Naive thymus-derived CD4-positive, alpha-beta T cell (primary cell): ENCODE results near the gene GPR55. TPM values are rescaled to one million over a fixed set of nuclear protein-coding genes. Genes with fewer than 3 reads are reported as not detected.

Experiments used
- ATAC-seq: fragments of 150-1000 bp; cut with Tn5 transposase; 2 replicates; pipeline ENCODE4 v1.10.0; 2021; ENCODE audit warnings: mild to moderate bottlenecking, moderate library complexity
- CTCF ChIA-PET: fragments of 350-600 bp; sonication (Branson Sonifier 250); formaldehyde crosslinking; loops from one replicate; lab custom pipeline; 2021; ENCODE audit warnings: antibody characterized with exemption; lab: Charles Lee
- POLR2A ChIA-PET: fragments of 350-600 bp; sonication (Branson Sonifier 250); formaldehyde crosslinking; loops from one replicate; lab custom pipeline; 2021; ENCODE audit warnings: antibody characterized with exemption, inconsistent platforms; lab: Charles Lee
- DNase-seq, 9 donors: peaks; one replicate each; pipeline versions ENCODE4 v3.0.0 to v3.0.0-alpha.2; 2020 to 2022; ENCODE audit warnings: mixed read lengths in 1 of 9
- H3K27ac ChIP-seq: one replicate; pipeline ENCODE4 v1.7.0; 2013; ENCODE audit warnings: mild to moderate bottlenecking, low read depth, low read length, moderate library complexity
- H3K27me3 ChIP-seq, 2 donors: one replicate each; pipeline ENCODE4 v1.7.0; 2013; ENCODE audit warnings: low read length in 2 of 2, mild to moderate bottlenecking in 2 of 2, moderate library complexity in 2 of 2; ENCODE audit not compliant: control insufficient read depth in 2 of 2, insufficient read depth in 2 of 2
- H3K36me3 ChIP-seq, 3 experiments: 1 replicate in 2 of 3; 2 replicates in 1 of 3; pipeline ENCODE4 v1.7.0; 2013; ENCODE audit warnings: low read length in 3 of 3, mild to moderate bottlenecking in 3 of 3, moderate library complexity in 1 of 3; ENCODE audit not compliant: insufficient read depth in 3 of 3, control insufficient read depth in 2 of 3
- H3K4me1 ChIP-seq, 2 donors: one replicate each; pipeline ENCODE4 v1.7.0; 2013; ENCODE audit warnings: low read length in 2 of 2, mild to moderate bottlenecking in 2 of 2, moderate library complexity in 1 of 2; ENCODE audit not compliant: control insufficient read depth in 2 of 2, insufficient read depth in 2 of 2
- H3K4me3 ChIP-seq: 2 replicates; pipeline ENCODE4 v1.7.0; 2013; ENCODE audit warnings: mild to moderate bottlenecking, low read length
- H3K9me3 ChIP-seq, 3 experiments: 1 replicate in 2 of 3; 2 replicates in 1 of 3; pipeline ENCODE4 v1.7.0; 2013; ENCODE audit warnings: low read length in 3 of 3; ENCODE audit not compliant: control insufficient read depth in 2 of 3
- H3K27ac Mint-ChIP-seq, 9 donors: one replicate each; pipeline ENCODE4 v1.8.0; 2020 to 2022; ENCODE audit warnings: mixed read lengths in 9 of 9, mild to moderate bottlenecking in 8 of 9, moderate library complexity in 5 of 9, inconsistent platforms in 2 of 9
- H3K27me3 Mint-ChIP-seq, 5 donors: one replicate each; pipeline ENCODE4 v1.8.0; 2021 to 2022; ENCODE audit warnings: mixed read lengths in 5 of 5, mild to moderate bottlenecking in 1 of 5
- H3K36me3 Mint-ChIP-seq, 5 donors: one replicate each; pipeline ENCODE4 v1.8.0; 2020 to 2022; ENCODE audit warnings: mixed read lengths in 5 of 5, mild to moderate bottlenecking in 3 of 5, inconsistent platforms in 1 of 5
- H3K4me1 Mint-ChIP-seq, 7 donors: one replicate each; pipeline ENCODE4 v1.8.0; 2020 to 2022; ENCODE audit warnings: mixed read lengths in 7 of 7, mild to moderate bottlenecking in 3 of 7, inconsistent platforms in 1 of 7
- H3K4me3 Mint-ChIP-seq, 10 donors: one replicate each; pipeline ENCODE4 v1.8.0; 2020 to 2022; ENCODE audit warnings: mild to moderate bottlenecking in 10 of 10, mixed read lengths in 10 of 10, moderate library complexity in 6 of 10, inconsistent platforms in 2 of 10
- H3K9me3 Mint-ChIP-seq, 11 donors: one replicate each; pipeline ENCODE4 v1.8.0; 2020 to 2022; ENCODE audit warnings: mixed read lengths in 11 of 11, mild to moderate bottlenecking in 4 of 11, inconsistent platforms in 1 of 11, moderate library complexity in 1 of 11
- intact Hi-C, 2 donors: fragments of 100-400 bp; cut with micrococcal nuclease; formaldehyde crosslinking; loops; one replicate each; pipeline ENCODE4 v1.15.1; 2023
- polyA plus RNA-seq, 2 donors: library from polyadenylated mRNA; unstranded; fragments of 300-500 nt; fragmentation: Illumina TruSeq; gene quantifications; one replicate each; pipeline ENCODE4 v1.2.3, GENCODE V29; 2021
- total RNA-seq, 6 experiments: library from RNA in 5 of 6; stranded (reverse) in 5 of 6; gene quantifications; 1 replicate in 5 of 6; 2 replicates in 1 of 6; pipeline ENCODE4 v1.2.3 and lab custom pipeline; 2021 to 2026

The GPR55 gene
- total and polyA plus RNA-seq, 7 experiments from 2014 or later = 1.3 to 8.8 (median 1.6) TPM

DNA sequence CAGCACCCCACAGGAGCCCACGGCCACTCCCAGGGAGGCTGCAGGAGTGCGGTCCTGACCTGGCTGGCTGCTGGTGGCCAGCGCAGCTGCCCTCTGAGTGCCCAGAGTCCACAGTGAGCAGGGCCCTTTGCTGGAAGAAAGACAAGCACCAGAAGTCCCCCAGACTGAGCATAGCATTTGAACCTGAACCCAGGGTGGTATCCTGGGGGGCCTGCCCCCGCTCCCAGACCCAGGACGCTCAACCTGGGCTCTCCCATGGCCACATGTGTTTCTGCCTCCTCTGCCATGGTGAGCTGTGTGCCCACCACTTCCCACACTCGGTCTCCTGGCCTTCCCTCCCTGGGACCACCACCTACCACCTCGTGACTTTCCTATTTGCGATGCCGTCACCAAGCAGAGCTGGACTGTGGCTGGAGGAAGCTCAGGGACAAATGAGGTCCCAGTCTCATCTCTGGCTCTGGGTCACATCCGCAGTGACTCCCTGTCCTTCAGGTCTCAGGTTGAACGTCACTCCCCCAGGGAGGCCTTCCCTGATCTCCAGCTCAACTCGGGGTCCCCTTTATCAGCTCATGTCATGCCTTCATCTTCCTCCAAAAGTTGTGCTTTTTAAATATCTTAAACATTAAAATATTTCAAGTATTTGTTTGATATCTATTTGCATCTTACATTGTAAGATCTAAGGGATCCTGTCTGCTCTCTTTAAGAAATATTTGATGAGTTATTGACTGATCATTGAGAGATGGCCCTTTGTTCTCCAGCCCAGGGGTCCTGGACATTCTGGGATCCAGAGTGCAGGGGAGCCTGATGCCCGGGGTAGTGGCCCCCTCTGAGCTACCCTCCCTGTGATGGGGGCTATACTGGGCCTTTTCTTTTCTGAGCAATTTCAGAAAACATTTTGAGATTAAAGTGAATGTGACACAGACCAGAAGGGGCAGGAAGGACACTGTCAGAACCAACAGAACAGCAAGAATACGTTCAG is 16.4 kb upstream of the GPR55 start:
- Histone ChIP-seq H3K9me3 (peaks cover 0 to 4% (median 0%) of the 10 kb centered on the region in 3 experiments), H3K4me1 (no peaks in the 10 kb centered on the region), H3K36me3 (no peaks in the 10 kb centered on the region), H3K27ac (no peak overlapping the region), H3K4me3 (no peak overlapping the region), H3K27me3 (no peaks in the 10 kb centered on the region)
- POLR2A ChIA-PET = no interaction called here
- no peak overlapping the region for H3K27ac Mint-ChIP-seq
- H3K27me3 Mint-ChIP-seq = peaks cover 0 to 20% (median 7%) of the 10 kb centered on the region in 5 donors
- intact Hi-C loops = no loop called here
- peaks cover 7 to 14% (median 9%) of the 10 kb centered on the region in 7 donors for H3K4me1 Mint-ChIP-seq
- H3K36me3 Mint-ChIP-seq = no peaks in the 10 kb centered on the region
- CTCF ChIA-PET = no interaction called here
- DNase-seq = no peak
- peaks cover 0 to 14% (median 3%) of the 10 kb centered on the region in 11 donors for H3K9me3 Mint-ChIP-seq
- no peak overlapping the region for H3K4me3 Mint-ChIP-seq
- no peak for ATAC-seq

DNA sequence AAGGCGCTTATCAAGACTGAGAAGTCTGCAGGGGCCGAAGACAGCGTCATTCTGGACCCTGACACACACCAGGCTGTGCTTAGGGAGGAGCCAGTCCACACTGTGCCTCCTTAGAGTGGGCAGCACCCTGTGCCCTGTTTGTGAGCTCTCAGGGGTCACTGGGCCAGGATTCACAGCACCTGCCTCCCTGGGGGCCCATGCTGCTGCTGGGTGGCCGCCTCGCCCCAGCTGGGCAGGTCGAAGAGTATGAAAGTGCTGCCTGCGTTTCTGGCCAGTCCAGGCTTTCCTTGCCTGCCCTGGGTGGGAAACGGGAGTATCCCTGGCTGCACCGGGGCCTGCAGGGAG is 15.4 kb upstream of the GPR55 start:
- DNase-seq = no peak
- POLR2A ChIA-PET = no interaction called here
- peaks cover 0 to 4% (median 0%) of the 10 kb centered on the region in 3 experiments for H3K9me3 ChIP-seq
- H3K27ac ChIP-seq = no peak overlapping the region
- no peaks in the 10 kb centered on the region for H3K27me3 ChIP-seq
- ATAC-seq = no peak
- peaks cover 1 to 24% (median 10%) of the 10 kb centered on the region in 11 donors for H3K9me3 Mint-ChIP-seq
- H3K4me3 ChIP-seq = no peak overlapping the region
- CTCF ChIA-PET = no interaction called here
- H3K4me3 Mint-ChIP-seq = no peak overlapping the region
- H3K36me3 ChIP-seq = no peaks in the 10 kb centered on the region
- intact Hi-C loops = no loop called here
- peaks cover 7 to 24% (median 9%) of the 10 kb centered on the region in 5 donors for H3K27me3 Mint-ChIP-seq
- H3K27ac Mint-ChIP-seq = no peak overlapping the region
- peaks cover 0 to 5% (median 0%) of the 10 kb centered on the region in 5 donors for H3K36me3 Mint-ChIP-seq
- peaks cover 7 to 14% (median 10%) of the 10 kb centered on the region in 7 donors for H3K4me1 Mint-ChIP-seq
- no peaks in the 10 kb centered on the region for H3K4me1 ChIP-seq

DNA sequence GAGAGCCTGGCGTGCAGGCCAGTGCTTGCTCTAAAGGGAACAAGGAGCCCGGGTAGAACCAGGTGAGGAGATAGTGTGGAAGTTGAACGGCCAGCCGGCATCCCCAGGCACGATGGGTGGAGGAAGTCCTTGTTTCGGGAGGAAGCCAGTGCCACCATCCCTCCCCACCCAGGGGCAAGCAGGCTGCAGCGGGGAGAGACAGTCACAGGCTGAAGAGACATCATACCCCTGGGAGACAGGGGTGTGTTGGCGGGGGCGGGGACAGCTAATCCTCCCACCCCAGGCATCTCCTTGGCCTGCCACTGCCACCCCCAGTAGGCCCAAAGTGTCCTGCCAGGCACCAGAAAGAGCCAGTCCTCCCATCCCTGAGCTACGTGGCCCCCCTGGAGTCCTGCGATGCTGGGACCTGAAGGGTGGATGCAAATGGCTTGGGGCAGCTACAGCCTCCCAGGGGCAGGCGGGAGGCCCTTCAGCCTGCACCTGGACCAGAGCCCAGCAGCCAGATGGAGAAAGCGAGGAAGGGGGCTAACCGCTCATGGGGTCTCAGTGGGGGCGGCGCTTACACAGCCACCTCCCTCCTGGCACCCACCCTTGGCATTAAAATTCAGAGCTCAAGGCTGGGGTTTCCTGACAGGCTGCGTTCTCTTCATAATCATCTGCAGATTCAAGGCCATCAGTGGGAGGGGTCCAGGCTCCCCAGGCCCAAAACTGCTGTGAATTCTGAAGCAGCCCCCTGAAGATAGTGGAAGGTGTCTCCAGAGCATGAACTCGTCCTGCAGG is 14.8 kb upstream of the GPR55 start:
- H3K4me3 Mint-ChIP-seq = no peak overlapping the region
- peaks cover 0 to 8% (median 0%) of the 10 kb centered on the region in 5 donors for H3K36me3 Mint-ChIP-seq
- no peak overlapping the region for H3K27ac ChIP-seq
- H3K4me1 Mint-ChIP-seq = peaks cover 7 to 14% (median 11%) of the 10 kb centered on the region in 7 donors
- no peaks in the 10 kb centered on the region for H3K27me3 ChIP-seq
- no peaks in the 10 kb centered on the region for H3K36me3 ChIP-seq
- ChIA-PET POLR2A (no interaction called here), CTCF (interaction anchor here (0.9 kb wide), 1 partner anchor 48 kb away, joined by 3 read pairs; no protein-coding TSS in a partner anchor)
- H3K9me3 Mint-ChIP-seq = peaks cover 1 to 26% (median 12%) of the 10 kb centered on the region in 11 donors
- no peak for ATAC-seq
- peaks cover 7 to 27% (median 10%) of the 10 kb centered on the region in 5 donors for H3K27me3 Mint-ChIP-seq
- no peak overlapping the region for H3K4me3 ChIP-seq
- H3K4me1 ChIP-seq = no peaks in the 10 kb centered on the region
- DNase-seq = no peak
- intact Hi-C loops = no loop called here
- H3K9me3 ChIP-seq = peaks cover 0 to 4% (median 0%) of the 10 kb centered on the region in 3 experiments
- H3K27ac Mint-ChIP-seq = no peak overlapping the region

DNA sequence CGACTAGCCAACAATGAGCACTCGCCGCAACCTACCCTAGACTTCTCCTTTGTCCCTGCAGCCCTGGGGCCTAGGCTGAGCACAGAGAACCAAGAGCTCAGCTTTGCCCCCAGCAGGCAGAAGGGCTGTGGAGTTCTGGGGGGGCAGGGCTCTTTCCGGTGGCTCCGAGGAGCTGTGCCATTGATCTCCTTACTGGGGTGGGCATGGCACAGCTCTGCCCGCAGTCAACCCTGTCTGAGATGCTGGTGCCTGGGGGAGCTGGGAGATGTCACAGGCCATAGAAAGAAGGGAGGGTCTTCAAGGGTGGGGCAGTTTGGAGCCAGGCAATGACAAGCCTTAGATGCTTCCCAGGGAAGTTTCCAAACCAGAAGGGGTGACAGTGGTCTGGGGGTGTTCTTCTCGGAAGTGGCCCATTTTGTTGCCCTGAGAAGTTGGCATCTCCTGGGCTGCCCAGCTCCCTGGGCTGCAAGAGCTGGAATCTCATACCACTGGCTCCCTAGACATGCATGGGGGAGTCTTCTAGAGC is 14.1 kb upstream of the GPR55 start:
- H3K36me3 Mint-ChIP-seq = peaks cover 0 to 8% (median 0%) of the 10 kb centered on the region in 5 donors
- DNase-seq (no peak), ATAC-seq (no peak)
- Histone ChIP-seq H3K36me3 (no peaks in the 10 kb centered on the region), H3K4me3 (no peak overlapping the region), H3K9me3 (peaks cover 0 to 4% (median 0%) of the 10 kb centered on the region in 3 experiments), H3K27me3 (no peaks in the 10 kb centered on the region), H3K27ac (no peak overlapping the region), H3K4me1 (no peaks in the 10 kb centered on the region)
- ChIA-PET POLR2A (no interaction called here), CTCF (interaction anchor here (0.7 to 0.9 kb wide), 2 partner anchors 9 to 48 kb away, joined by 3 read pairs; no protein-coding TSS in a partner anchor)
- peaks cover 1 to 26% (median 12%) of the 10 kb centered on the region in 11 donors for H3K9me3 Mint-ChIP-seq
- H3K4me3 Mint-ChIP-seq = no peak overlapping the region
- H3K27ac Mint-ChIP-seq = no peak overlapping the region
- H3K4me1 Mint-ChIP-seq = peaks cover 5 to 14% (median 11%) of the 10 kb centered on the region in 7 donors
- intact Hi-C loops = no loop called here
- peaks cover 7 to 23% (median 10%) of the 10 kb centered on the region in 5 donors for H3K27me3 Mint-ChIP-seq

DNA sequence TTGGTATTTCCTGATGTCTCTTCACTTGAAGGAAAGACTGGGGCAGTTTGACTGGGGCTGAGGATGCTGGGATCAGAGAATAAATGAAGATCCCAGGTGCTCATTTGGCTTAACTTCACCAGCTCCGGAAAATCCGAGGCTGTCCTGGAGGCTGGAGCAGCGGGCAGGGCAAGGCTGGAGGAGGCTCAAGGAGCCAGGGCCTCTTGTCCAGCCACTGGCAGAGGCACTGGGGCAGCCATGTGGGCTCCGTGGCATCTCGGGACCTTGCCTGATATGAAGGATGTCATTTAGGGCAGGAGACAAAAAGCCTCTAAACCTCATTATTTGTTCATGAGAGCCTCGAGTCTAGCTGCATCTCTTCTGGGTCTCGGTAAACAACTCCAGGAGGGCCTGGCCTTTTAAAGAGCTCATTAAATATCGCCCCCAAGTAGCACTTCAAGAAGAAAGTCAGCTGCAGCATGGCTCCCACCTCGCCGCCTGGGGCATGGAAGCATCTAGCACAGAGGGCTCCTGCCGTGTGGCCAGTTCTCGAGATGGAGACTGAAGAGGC is 13.5 kb upstream of the GPR55 start:
- DNase-seq = no peak
- Mint-ChIP-seq H3K36me3 (peaks cover 0 to 8% (median 0%) of the 10 kb centered on the region in 5 donors), H3K27me3 (peaks cover 7 to 19% (median 10%) of the 10 kb centered on the region in 5 donors), H3K9me3 (peaks cover 1 to 26% (median 12%) of the 10 kb centered on the region in 11 donors), H3K27ac (no peak overlapping the region), H3K4me1 (peaks cover 1 to 10% (median 7%) of the 10 kb centered on the region in 7 donors), H3K4me3 (no peak overlapping the region)
- intact Hi-C loops = no loop called here
- CTCF ChIA-PET = interaction anchor here (0.7 kb wide), 1 partner anchor 8 kb away, joined by 3 read pairs; no protein-coding TSS in a partner anchor
- no peaks in the 10 kb centered on the region for H3K4me1 ChIP-seq
- H3K9me3 ChIP-seq = peaks cover 0 to 4% (median 0%) of the 10 kb centered on the region in 3 experiments
- ATAC-seq = no peak
- no peaks in the 10 kb centered on the region for H3K36me3 ChIP-seq
- no peaks in the 10 kb centered on the region for H3K27me3 ChIP-seq
- no peak overlapping the region for H3K4me3 ChIP-seq
- POLR2A ChIA-PET = no interaction called here
- no peak overlapping the region for H3K27ac ChIP-seq

DNA sequence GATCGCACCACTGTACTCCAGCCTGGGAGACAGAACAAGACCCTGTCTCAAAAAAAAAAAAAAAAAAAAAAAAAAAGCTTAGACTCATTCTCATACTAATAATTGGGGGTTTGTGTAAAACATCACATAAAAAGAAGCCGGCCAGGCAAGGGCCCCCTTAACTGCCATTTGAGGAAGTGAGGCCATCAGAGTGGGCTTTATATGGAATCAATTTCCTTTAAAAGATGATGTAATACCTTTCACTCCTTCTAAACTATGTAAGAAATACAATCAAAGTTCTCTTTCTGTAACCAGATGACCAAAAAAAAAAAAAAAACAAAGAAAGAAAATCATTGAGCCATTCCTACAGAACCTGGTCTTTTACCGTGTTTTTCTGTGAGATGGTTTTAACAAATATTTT is 13.1 kb upstream of the GPR55 start:
- H3K27ac ChIP-seq = no peak overlapping the region
- Mint-ChIP-seq H3K27me3 (peaks cover 7 to 15% (median 10%) of the 10 kb centered on the region in 5 donors), H3K9me3 (peaks cover 1 to 26% (median 12%) of the 10 kb centered on the region in 11 donors), H3K4me1 (peaks cover 0 to 6% (median 4%) of the 10 kb centered on the region in 7 donors), H3K4me3 (no peak overlapping the region), H3K36me3 (peaks cover 0 to 8% (median 0%) of the 10 kb centered on the region in 5 donors), H3K27ac (no peak overlapping the region)
- DNase-seq (no peak), ATAC-seq (no peak)
- H3K27me3 ChIP-seq = no peaks in the 10 kb centered on the region
- peaks cover 0 to 4% (median 0%) of the 10 kb centered on the region in 3 experiments for H3K9me3 ChIP-seq
- H3K4me1 ChIP-seq = no peaks in the 10 kb centered on the region
- ChIA-PET POLR2A (no interaction called here), CTCF (interaction anchor here (0.6 kb wide), 1 partner anchor 778 kb away, joined by 3 read pairs; no protein-coding TSS in a partner anchor)
- H3K36me3 ChIP-seq = no peaks in the 10 kb centered on the region
- no peak overlapping the region for H3K4me3 ChIP-seq
- intact Hi-C loops = no loop called here
